ENCODE measurements around the gene MSRB3.

Gene MSRB3

GRCh38 chr12:65488197-65488596, 209.7 kb downstream of the MSRB3 start:
- DNase-seq (ENCODE audit: low spot score): no peak
- no peak overlapping the region for H3K4me3 ChIP-seq (ENCODE audit: severe bottlenecking)
- H3K9me3 ChIP-seq (ENCODE audit: severe bottlenecking): no peaks in the 10 kb centered on the region
- no peaks in the 10 kb centered on the region for H3K36me3 ChIP-seq (ENCODE audit: low read depth)
- H3K4me1 ChIP-seq (ENCODE audit: insufficient read depth, poor library complexity, severe bottlenecking): no peaks in the 10 kb centered on the region
- H3K27ac ChIP-seq (ENCODE audit: poor library complexity, severe bottlenecking): no peak overlapping the region
- no peaks in the 10 kb centered on the region for H3K27me3 ChIP-seq (ENCODE audit: insufficient read depth, poor library complexity, severe bottlenecking)
- ATAC-seq (ENCODE audit: low read depth): no peak
- TF ChIP-seq, protein P1, sequence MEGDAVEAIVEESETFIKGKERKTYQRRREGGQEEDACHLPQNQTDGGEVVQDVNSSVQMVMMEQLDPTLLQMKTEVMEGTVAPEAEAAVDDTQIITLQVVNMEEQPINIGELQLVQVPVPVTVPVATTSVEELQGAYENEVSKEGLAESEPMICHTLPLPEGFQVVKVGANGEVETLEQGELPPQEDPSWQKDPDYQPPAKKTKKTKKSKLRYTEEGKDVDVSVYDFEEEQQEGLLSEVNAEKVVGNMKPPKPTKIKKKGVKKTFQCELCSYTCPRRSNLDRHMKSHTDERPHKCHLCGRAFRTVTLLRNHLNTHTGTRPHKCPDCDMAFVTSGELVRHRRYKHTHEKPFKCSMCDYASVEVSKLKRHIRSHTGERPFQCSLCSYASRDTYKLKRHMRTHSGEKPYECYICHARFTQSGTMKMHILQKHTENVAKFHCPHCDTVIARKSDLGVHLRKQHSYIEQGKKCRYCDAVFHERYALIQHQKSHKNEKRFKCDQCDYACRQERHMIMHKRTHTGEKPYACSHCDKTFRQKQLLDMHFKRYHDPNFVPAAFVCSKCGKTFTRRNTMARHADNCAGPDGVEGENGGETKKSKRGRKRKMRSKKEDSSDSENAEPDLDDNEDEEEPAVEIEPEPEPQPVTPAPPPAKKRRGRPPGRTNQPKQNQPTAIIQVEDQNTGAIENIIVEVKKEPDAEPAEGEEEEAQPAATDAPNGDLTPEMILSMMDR (IDR thresholded peaks at IDR 0.05; ENCODE audit: poor library complexity, severe bottlenecking): no peak

DNA sequence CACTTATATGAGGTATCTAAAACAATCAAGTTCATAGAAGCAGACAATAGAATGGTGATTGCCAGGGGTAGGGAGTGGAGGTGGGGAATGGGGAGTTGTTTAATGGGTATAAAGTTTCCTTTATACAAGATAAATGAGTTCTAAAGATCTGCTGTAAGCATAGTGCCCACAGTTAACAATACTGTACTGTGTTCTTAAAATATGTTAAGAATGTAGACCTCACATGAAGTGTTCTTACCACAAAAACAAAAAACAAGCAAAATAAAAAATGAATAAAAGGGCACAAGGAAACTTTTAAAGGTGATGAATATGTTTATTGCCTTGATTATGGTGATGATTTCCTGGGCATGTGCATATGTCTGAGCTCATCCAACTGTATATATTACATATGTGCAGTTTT, 211.8 kb downstream of the MSRB3 start:
- Histone ChIP-seq H3K27me3 (ENCODE audit: insufficient read depth, poor library complexity, severe bottlenecking) (no peaks in the 10 kb centered on the region), H3K36me3 (ENCODE audit: low read depth) (no peaks in the 10 kb centered on the region), H3K9me3 (ENCODE audit: severe bottlenecking) (no peaks in the 10 kb centered on the region), H3K4me3 (ENCODE audit: severe bottlenecking) (no peak overlapping the region), H3K4me1 (ENCODE audit: insufficient read depth, poor library complexity, severe bottlenecking) (no peaks in the 10 kb centered on the region), H3K27ac (ENCODE audit: poor library complexity, severe bottlenecking) (no peak overlapping the region)
- TF ChIP-seq, protein P1 (IDR thresholded peaks at IDR 0.05; ENCODE audit: poor library complexity, severe bottlenecking): no peak
- DNase-seq (ENCODE audit: low spot score) (no peak), ATAC-seq (ENCODE audit: low read depth) (no peak)

GRCh38 chr12:65492998-65493912, 214.8 kb downstream of the MSRB3 start:
- Histone ChIP-seq H3K4me3 (ENCODE audit: severe bottlenecking) (no peak overlapping the region), H3K36me3 (ENCODE audit: low read depth) (no peaks in the 10 kb centered on the region), H3K27ac (ENCODE audit: poor library complexity, severe bottlenecking) (no peak overlapping the region), H3K27me3 (ENCODE audit: insufficient read depth, poor library complexity, severe bottlenecking) (no peaks in the 10 kb centered on the region), H3K4me1 (ENCODE audit: insufficient read depth, poor library complexity, severe bottlenecking) (no peaks in the 10 kb centered on the region), H3K9me3 (ENCODE audit: severe bottlenecking) (no peaks in the 10 kb centered on the region)
- ATAC-seq (ENCODE audit: low read depth) (no peak), DNase-seq (ENCODE audit: low spot score) (no peak)
- TF ChIP-seq, protein P1 (IDR thresholded peaks at IDR 0.05; ENCODE audit: poor library complexity, severe bottlenecking): no peak

DNA sequence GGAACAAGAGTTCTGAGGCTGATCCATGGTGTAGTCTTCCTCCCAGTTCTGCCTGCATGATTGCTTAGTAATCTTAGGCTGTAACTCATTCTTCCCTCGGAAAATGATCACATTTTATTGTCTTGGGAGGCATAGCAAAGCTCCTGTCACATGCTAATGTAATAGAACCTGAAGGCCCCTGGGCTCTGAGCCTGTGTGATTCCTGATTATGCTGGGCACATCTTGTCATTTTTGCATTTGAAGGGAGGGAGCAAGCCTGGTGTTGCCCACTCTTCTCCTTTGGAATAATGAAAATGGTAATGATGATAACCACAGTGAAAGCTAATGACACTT, 215.4 kb downstream of the MSRB3 start:
- Histone ChIP-seq H3K27me3 (ENCODE audit: insufficient read depth, poor library complexity, severe bottlenecking) (no peaks in the 10 kb centered on the region), H3K4me3 (ENCODE audit: severe bottlenecking) (no peak overlapping the region), H3K9me3 (ENCODE audit: severe bottlenecking) (no peaks in the 10 kb centered on the region), H3K36me3 (ENCODE audit: low read depth) (no peaks in the 10 kb centered on the region), H3K4me1 (ENCODE audit: insufficient read depth, poor library complexity, severe bottlenecking) (no peaks in the 10 kb centered on the region), H3K27ac (ENCODE audit: poor library complexity, severe bottlenecking) (no peak overlapping the region)
- ATAC-seq (ENCODE audit: low read depth): no peak
- TF ChIP-seq, protein P1 (IDR thresholded peaks at IDR 0.05; ENCODE audit: poor library complexity, severe bottlenecking): no peak
- no peak for DNase-seq (ENCODE audit: low spot score)

- no peaks in the 10 kb centered on the region for H3K27me3 ChIP-seq (ENCODE audit: insufficient read depth, poor library complexity, severe bottlenecking)
- no peaks in the 10 kb centered on the region for H3K4me1 ChIP-seq (ENCODE audit: insufficient read depth, poor library complexity, severe bottlenecking)
- no peaks in the 10 kb centered on the region for H3K36me3 ChIP-seq (ENCODE audit: low read depth)
- no peaks in the 10 kb centered on the region for H3K9me3 ChIP-seq (ENCODE audit: severe bottlenecking)
- DNase-seq (ENCODE audit: low spot score) (no peak), ATAC-seq (ENCODE audit: low read depth) (no peak)
- TF ChIP-seq, protein P1 (IDR thresholded peaks at IDR 0.05; ENCODE audit: poor library complexity, severe bottlenecking): no peak
- H3K27ac ChIP-seq (ENCODE audit: poor library complexity, severe bottlenecking): no peak overlapping the region
- H3K4me3 ChIP-seq (ENCODE audit: severe bottlenecking): no peak overlapping the region
Measured at GRCh38 chr12:65494537-65494936, 216.1 kb downstream of the MSRB3 start.
